ENCODE results near the gene EIF3L. TPM values are rescaled to one million over a fixed set of nuclear protein-coding genes. Genes with fewer than 3 reads are reported as not detected.
A peak's percentile ranks its signal among the peaks of the same experiment; 100 is the strongest.
"Not testable (repeated sequence)": the region's sequence is repeated elsewhere in the genome, so short reads cannot be mapped to it uniquely, and the experiment has no call there.

The EIF3L gene
- 338 TPM for total RNA-seq

GRCh38 chr22:37849089-37849751 is at the start of gene EIF3L:
Gene EIF3L, plus strand, starts transcription at chr22:37849419. Its CDS starts 31 bp downstream, at chr22:37849450.
- intact Hi-C loops (cut with DNase I) = no loop called here
- H3K4me1 ChIP-seq = peaks cover 30% of the 10 kb centered on the region
- peak; percentile 88 to 96 for DNase-seq (ENCODE audit: extremely low spot score in 2 of 2)

DNA sequence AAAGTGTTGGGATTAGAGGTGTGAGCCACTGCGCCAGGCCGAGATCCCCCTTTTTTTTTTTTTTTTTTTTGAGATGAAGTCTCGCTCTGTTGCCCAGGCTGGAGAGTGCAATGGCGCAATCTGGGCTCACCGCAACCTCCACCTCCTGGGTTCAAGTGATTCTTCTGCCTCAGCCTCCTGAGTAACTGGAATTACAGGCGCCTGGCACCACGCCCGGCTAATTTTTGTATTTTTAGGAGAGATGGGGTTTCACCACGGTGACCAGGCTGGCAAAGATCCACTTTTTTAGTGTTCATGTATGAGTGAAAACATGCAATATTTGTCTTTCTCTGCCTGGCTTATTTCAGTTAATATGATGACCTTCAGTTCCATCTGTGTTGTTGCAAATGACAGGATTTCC is 49.2 kb upstream of the EIF3L start:
- H3K27me3 ChIP-seq; H3K27ac ChIP-seq; DNase-seq (ENCODE audit: extremely low spot score in 2 of 2); H3K9me3 ChIP-seq; H3K36me3 ChIP-seq; H3K4me3 ChIP-seq: not testable (repeated sequence)
- intact Hi-C loops (cut with DNase I) = loop anchor here (10.0 kb wide), 1 partner anchor 155 kb away; no protein-coding TSS in a partner anchor
- peaks cover 29% of the 10 kb centered on the region for H3K4me1 ChIP-seq

More at GRCh38 chr22:37849089-37849751, at the start of gene EIF3L:
- peak within 1 kb of the TSS; percentile 83 to 90 for H3K4me3 ChIP-seq
- TF ChIP-seq POLR2A (IDR thresholded peaks at IDR 0.05) (peak in 1 of 2 donors; percentile 71), POLR2AphosphoS5 (IDR thresholded peaks at IDR 0.05; ENCODE audit: insufficient read depth in 1 of 2, low read depth in 1 of 2) (peak; percentile 96 to 100)
- TF ChIP-seq, protein P1, sequence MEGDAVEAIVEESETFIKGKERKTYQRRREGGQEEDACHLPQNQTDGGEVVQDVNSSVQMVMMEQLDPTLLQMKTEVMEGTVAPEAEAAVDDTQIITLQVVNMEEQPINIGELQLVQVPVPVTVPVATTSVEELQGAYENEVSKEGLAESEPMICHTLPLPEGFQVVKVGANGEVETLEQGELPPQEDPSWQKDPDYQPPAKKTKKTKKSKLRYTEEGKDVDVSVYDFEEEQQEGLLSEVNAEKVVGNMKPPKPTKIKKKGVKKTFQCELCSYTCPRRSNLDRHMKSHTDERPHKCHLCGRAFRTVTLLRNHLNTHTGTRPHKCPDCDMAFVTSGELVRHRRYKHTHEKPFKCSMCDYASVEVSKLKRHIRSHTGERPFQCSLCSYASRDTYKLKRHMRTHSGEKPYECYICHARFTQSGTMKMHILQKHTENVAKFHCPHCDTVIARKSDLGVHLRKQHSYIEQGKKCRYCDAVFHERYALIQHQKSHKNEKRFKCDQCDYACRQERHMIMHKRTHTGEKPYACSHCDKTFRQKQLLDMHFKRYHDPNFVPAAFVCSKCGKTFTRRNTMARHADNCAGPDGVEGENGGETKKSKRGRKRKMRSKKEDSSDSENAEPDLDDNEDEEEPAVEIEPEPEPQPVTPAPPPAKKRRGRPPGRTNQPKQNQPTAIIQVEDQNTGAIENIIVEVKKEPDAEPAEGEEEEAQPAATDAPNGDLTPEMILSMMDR (IDR thresholded peaks at IDR 0.05) = no peak
- H3K9me3 ChIP-seq = no peaks in the 10 kb centered on the region
- H3K36me3 ChIP-seq = peaks cover 0 to 28% of the 10 kb centered on the region in 2 donors
- H3K27me3 ChIP-seq = no peaks in the 10 kb centered on the region
- peak within 1 kb of the TSS; percentile 86 for H3K27ac ChIP-seq

DNA sequence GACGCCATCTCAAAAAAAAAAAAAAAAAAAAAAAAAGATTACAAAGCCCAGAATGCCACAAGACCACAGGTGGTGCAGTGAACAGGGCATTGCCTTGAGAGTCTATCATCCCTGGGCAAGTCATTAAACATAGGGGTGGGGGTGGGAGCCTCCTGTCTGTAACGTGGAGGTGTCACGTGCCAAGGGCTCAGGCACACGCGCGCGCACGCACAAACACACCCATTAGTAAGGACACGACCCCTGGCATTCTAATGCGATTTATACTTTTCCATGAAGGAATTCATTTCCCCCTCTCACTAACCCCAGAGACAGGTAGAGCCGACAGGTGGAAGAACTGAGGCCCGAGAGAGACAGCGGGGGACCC is 47.3 kb upstream of the EIF3L start:
- H3K27ac ChIP-seq = no peak overlapping the region
- no peaks in the 10 kb centered on the region for H3K9me3 ChIP-seq
- TF ChIP-seq, protein P1 (IDR thresholded peaks at IDR 0.05) = no peak
- TF ChIP-seq POLR2A (IDR thresholded peaks at IDR 0.05) (no peak), POLR2AphosphoS5 (IDR thresholded peaks at IDR 0.05; ENCODE audit: insufficient read depth in 1 of 2, low read depth in 1 of 2) (no peak)
- no peaks in the 10 kb centered on the region for H3K27me3 ChIP-seq
- H3K4me1 ChIP-seq = peaks cover 45% of the 10 kb centered on the region
- intact Hi-C loops (cut with DNase I) = no loop called here
- H3K4me3 ChIP-seq = peak overlapping the region; percentile 51 to 55
- no peak for DNase-seq (ENCODE audit: extremely low spot score in 2 of 2)
- no peaks in the 10 kb centered on the region for H3K36me3 ChIP-seq

DNA sequence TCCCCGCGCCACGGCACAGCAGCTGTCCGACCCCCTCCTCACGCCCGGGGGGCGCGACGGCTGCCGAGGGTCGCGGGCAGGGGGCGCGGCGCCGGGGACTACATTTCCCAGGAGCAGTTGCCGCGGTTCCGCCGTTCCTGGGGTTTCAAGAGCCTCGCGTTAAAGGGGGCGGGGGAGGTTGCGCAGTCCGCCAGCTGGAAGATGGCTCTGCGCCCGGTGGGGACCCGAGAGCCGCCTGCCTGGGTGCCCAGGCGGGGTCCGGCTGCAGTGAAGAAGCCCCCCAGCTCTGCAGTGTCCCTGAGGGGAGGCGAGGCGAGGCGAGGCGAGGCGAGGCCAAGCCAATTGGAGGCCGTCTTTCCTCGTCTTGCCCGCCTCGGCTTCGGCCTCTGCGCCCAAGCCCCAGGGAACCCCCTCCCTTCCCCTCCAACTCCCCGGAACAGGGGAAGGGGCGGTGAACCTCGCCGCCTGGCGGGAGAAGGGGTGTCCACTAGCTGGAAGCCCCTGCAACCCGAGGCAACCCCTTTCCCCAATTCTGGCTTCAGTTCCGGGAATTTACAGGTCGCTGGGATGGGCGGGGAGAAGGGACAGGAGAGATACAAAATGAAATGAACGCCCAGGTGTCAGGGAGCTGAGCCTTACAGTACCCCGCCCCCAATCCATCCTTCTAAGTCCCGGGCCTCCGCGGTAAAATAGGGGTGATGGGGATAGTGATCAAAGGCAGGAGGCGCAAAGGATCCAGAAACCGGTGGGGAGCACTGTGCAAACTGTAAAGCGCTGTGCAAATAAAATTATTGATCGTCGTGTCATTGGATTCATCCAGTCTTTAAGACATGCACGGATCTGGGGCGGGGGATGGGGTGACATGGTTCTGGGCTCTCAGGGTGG is 46.7 kb upstream of the EIF3L start:
- peak in 1 of 2 donors; percentile 85 for DNase-seq (ENCODE audit: extremely low spot score in 2 of 2)
- no peaks in the 10 kb centered on the region for H3K9me3 ChIP-seq
- peak overlapping the region; percentile 34 for H3K27ac ChIP-seq
- peak overlapping the region; percentile 51 to 55 for H3K4me3 ChIP-seq
- H3K36me3 ChIP-seq = no peaks in the 10 kb centered on the region
- no peak for TF ChIP-seq POLR2A (IDR thresholded peaks at IDR 0.05)
- TF ChIP-seq, protein P1 (IDR thresholded peaks at IDR 0.05) = no peak
- peak in 1 of 2 donors; percentile 70 for TF ChIP-seq POLR2AphosphoS5 (IDR thresholded peaks at IDR 0.05; ENCODE audit: insufficient read depth in 1 of 2, low read depth in 1 of 2)
- no peaks in the 10 kb centered on the region for H3K27me3 ChIP-seq
- H3K4me1 ChIP-seq = peaks cover 52% of the 10 kb centered on the region
- intact Hi-C loops (cut with DNase I) = no loop called here

DNA sequence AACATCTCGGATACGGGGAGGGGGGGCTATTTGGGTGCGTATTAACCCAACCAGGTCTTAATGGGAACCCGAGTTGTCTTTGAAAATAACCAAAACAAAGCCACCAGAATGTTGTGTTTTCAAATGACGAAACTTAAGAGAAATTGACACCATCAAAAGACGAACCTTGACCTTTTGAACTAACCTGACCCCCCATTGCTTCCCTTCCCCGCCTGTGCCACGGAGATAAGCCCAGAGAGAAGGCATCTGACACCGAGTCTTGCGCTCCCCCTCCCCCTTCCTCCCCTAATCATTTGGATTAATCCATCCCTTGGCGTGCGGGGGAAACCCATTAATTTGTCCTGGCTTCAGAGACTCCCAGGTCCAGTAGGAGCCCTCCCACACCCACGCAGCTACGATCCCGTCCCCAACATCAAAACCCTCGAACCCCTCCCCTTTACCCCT is 46.0 kb upstream of the EIF3L start:
- Histone ChIP-seq H3K9me3 (no peaks in the 10 kb centered on the region), H3K4me1 (peaks cover 56% of the 10 kb centered on the region), H3K27me3 (no peaks in the 10 kb centered on the region), H3K27ac (no peak overlapping the region), H3K4me3 (peak overlapping the region; percentile 51 to 55), H3K36me3 (no peaks in the 10 kb centered on the region)
- TF ChIP-seq, protein P1 (IDR thresholded peaks at IDR 0.05) = no peak
- DNase-seq (ENCODE audit: extremely low spot score in 2 of 2) = no peak
- intact Hi-C loops (cut with DNase I) = no loop called here
